Fibroblast of mammary gland (primary cell): Measurements from ENCODE around the gene ST3GAL3.

ENCODE experiments used
- DNase-seq: peaks from one replicate; pipeline ENCODE4 v3.0.0-alpha.2; 2010; ENCODE audit warnings: low read depth
- H3K4me3 ChIP-seq: 2 replicates; pipeline ENCODE4 v1.5.1; 2011; ENCODE audit warnings: low read depth, mild to moderate bottlenecking, low read length, moderate library complexity; ENCODE audit not compliant: control insufficient read depth
- CTCF ChIP-seq: conservative IDR thresholded peaks from 2 replicates; pipeline ENCODE4 v1.5.1; 2011; ENCODE audit warnings: low read depth, low read length, inconsistent platforms; ENCODE audit not compliant: control insufficient read depth, insufficient read depth

ST3GAL3 gene

DNA sequence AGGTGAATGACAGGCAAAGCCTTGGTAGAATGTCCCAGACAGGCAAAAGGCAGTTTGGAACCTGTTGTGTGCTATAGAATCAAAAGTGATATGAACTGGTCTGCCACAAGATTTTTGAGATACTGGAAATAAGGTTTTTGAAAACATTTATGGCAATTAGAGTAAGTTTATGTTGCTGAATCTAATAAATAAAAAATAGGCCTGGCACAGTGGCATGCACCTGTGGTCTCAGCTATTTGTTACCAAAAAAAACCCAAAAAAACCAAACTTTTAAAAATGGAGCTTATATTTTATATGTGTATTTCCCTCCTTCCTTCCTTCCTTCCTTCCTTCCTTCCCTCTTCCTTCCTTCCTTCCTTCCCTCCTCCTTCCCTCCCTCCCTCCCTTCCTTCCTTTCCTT lies 149.8 kb downstream of the ST3GAL3 start:
- no peak for DNase-seq
- H3K4me3 ChIP-seq, result no peak overlapping the region
- TF ChIP-seq CTCF, result no peak

- TF ChIP-seq CTCF, result no peak
- peak; percentile 97 for DNase-seq
- no peak overlapping the region for H3K4me3 ChIP-seq
Observed at GRCh38 chr1:43858324-43858723, 151.0 kb downstream of the ST3GAL3 start.

DNA sequence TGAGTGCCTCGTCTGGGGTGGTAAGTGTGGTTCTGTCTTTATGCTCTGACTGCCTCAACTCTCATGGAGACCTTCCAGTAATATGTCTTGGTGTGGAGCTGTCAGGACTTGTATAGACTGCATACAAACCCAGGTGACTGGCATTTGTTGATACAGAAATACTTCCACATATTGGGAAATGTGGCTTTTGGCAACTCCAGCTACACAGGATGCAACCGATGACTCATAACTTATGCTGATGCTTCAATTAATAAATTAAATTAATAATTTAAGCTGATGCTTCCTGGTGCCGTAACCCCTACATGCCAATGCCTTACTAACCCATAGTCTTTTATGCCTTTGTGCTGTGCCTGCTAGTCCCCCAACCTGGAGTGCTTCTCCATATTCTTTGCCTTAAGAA lies 154.0 kb downstream of the ST3GAL3 start:
- DNase-seq, result peak; percentile 84

GRCh38 chr1:43861988-43862735 lies 154.8 kb downstream of the ST3GAL3 start:
- H3K4me3 ChIP-seq, result no peak overlapping the region
- no peak for TF ChIP-seq CTCF
- no peak for DNase-seq

More for the DNA sequence above, 154.0 kb downstream of the ST3GAL3 start:
- TF ChIP-seq CTCF, result no peak
- no peak overlapping the region for H3K4me3 ChIP-seq

- no peak for DNase-seq
- no peak overlapping the region for H3K4me3 ChIP-seq
- TF ChIP-seq CTCF, result no peak
Observed at GRCh38 chr1:43864111-43865045, 157.0 kb downstream of the ST3GAL3 start.

- TF ChIP-seq CTCF, result no peak
- no peak for DNase-seq
- H3K4me3 ChIP-seq, result no peak overlapping the region
Observed at GRCh38 chr1:43866201-43866600, 158.9 kb downstream of the ST3GAL3 start.
